Renal cortical epithelial cell (primary cell): ENCODE measurements around the gene ACTG2. TPM values are rescaled to one million over a fixed set of nuclear protein-coding genes. Genes with fewer than 3 reads are reported as not detected.

Experiments used
- DNase-seq: peaks from one replicate; pipeline ENCODE4 v3.0.0-alpha.2; 2011; ENCODE audit warnings: low read depth
- total RNA-seq: library from RNA; depleted of rRNA; stranded (reverse); fragments of >200 nt; gene quantifications from 2 replicates; pipeline ENCODE4 v1.2.3, GENCODE V29; 2014

Gene ACTG2
- total RNA-seq, 1 donor from 2014 or later: 0.15 TPM

GRCh38 chr2:73914667-73915066 lies 21.9 kb downstream of the ACTG2 start:
- DNase-seq: no peak

- no peak for DNase-seq
Measured at GRCh38 chr2:73915437-73915993, 22.7 kb downstream of the ACTG2 start.

- no peak for DNase-seq
Measured at GRCh38 chr2:73916666-73917065, 23.9 kb downstream of the ACTG2 start.

GRCh38 chr2:73917296-73917695 lies 24.5 kb downstream of the ACTG2 start:
- DNase-seq: no peak

GRCh38 chr2:73917696-73918207 lies 24.9 kb downstream of the ACTG2 start:
- DNase-seq: no peak

- DNase-seq: no peak
Measured at GRCh38 chr2:73918856-73919255, 26.0 kb downstream of the ACTG2 start.

GRCh38 chr2:73919596-73920228 lies 26.9 kb downstream of the ACTG2 start:
- no peak for DNase-seq

GRCh38 chr2:73920577-73921545 lies 28.1 kb downstream of the ACTG2 start:
- DNase-seq: no peak

GRCh38 chr2:73921581-73921980 lies 28.8 kb downstream of the ACTG2 start:
- no peak for DNase-seq

- DNase-seq: no peak
Measured at GRCh38 chr2:73922681-73923080, 29.9 kb downstream of the ACTG2 start.

GRCh38 chr2:73925033-73925704 lies 32.4 kb downstream of the ACTG2 start:
- no peak for DNase-seq

- peak; percentile 48 for DNase-seq
Measured at GRCh38 chr2:73925853-73926492, 33.2 kb downstream of the ACTG2 start.

GRCh38 chr2:73926493-73927327 lies 33.9 kb downstream of the ACTG2 start, which contains the start of gene DGUOK:
TSS of gene DGUOK (plus strand) at chr2:73926880. CDS start at chr2:73926911, 31 bp downstream.
- DNase-seq: peak; percentile 98

- no peak for DNase-seq
Measured at GRCh38 chr2:73927344-73927743, 34.5 kb downstream of the ACTG2 start.

- no peak for DNase-seq
Measured at GRCh38 chr2:73928963-73929347, 36.1 kb downstream of the ACTG2 start.

- no peak for DNase-seq
Measured at GRCh38 chr2:73930386-73930785, 37.6 kb downstream of the ACTG2 start.

- peak; percentile 71 for DNase-seq
Measured at GRCh38 chr2:73931531-73932500, 39.0 kb downstream of the ACTG2 start.

- peak; percentile 33 for DNase-seq
Measured at GRCh38 chr2:73933194-73933593, 40.4 kb downstream of the ACTG2 start.

- DNase-seq: no peak
Measured at GRCh38 chr2:73935641-73936040, 42.8 kb downstream of the ACTG2 start.
